ENCODE measurements around the gene CCDC106.

The CCDC106 gene

GRCh38 chr19:55700813-55701212, 52.8 kb downstream of the CCDC106 start:
- DNase-seq, result no peak

- no peak for DNase-seq
These were observed 54.2 kb downstream of the CCDC106 start for GRCh38 chr19:55702131-55702627.
